GM21825 (cell line): Measurements from ENCODE around the gene SUPT20HL2.
"Not testable (repeated sequence)": the region's sequence is repeated elsewhere in the genome, so short reads cannot be mapped to it uniquely, and the experiment has no call there.

Experiments used
- ATAC-seq: cut with Tn5 transposase; IDR thresholded peaks from one replicate; pipeline ENCODE4 v1.9.1; 2021; ENCODE audit warnings: mild to moderate bottlenecking, moderate library complexity; ENCODE audit not compliant: unreplicated experiment

SUPT20HL2 gene

DNA sequence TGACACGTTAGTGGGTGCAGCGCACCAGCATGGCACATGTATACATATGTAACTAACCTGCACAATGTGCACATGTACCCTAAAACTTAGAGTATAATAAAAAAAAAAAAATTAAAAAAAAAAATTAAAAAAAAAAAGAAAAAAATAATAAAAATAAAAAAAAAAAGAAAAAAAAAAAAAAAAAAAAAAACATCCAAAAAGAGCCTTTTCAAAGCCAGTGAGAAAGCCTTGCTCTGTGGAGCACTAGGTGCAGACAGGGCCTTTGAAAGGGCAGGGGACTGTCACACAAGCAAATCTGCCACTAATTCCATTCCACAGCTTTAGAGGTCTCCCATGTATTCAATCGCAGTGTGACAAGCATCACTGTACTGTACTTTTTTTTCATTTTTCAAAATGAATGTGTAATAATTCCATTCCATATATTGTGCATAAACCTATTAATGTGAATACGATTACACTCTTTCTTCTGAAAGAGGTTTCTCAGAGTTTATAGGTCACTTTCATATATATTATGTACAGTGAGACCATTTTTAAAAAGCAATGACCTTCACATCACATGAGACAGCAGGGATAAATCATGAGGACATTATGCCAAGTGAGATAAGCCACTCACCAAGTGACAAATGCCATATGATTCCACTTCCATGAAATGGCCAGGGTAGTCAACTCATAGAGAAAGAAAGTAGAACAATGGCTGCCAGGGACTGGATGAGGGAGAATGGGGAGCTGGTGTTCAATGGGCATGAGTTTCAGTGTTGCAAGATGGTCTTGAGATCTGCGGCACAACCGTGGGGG, 4.1 kb downstream of the SUPT20HL2 start:
- ATAC-seq = not testable (repeated sequence)

DNA sequence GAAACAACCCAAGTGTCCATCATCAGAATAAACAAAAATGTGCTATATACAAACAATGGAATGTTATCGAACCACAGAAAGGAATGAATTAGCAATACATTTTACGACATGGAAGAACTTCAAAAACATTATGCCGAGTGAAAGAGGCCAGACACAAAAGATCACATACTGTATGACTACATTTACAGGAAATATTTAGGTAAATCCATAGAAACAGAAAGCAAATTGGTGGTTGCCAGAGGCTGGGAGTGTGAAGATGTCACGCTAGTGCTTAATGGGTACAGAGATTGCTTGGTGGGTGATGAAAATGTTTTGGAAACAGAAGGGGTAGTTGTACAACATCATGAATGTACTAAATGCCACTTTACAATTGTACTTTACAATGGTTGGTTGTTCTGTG, 5.1 kb downstream of the SUPT20HL2 start:
- ATAC-seq = not testable (repeated sequence)

DNA sequence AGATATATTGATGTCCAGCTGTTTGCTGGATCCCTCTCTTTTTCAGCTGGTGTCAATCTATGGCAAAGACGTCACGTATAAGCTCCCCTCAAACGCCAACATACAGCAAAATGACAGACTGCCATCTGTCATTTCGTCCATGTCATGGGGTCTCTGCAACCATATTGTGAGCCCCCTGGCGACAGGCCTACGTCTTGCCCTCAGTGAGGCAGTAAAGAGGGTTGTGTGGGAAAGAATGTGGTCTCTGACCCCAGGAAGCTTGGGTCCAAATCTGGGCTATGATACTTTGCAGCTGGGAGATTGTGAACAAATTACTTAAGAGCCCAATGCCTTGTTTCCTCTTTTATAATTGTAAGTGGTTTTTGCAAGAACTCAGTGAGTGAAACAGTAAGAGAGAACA, 7.4 kb downstream of the SUPT20HL2 start:
- no peak for ATAC-seq

DNA sequence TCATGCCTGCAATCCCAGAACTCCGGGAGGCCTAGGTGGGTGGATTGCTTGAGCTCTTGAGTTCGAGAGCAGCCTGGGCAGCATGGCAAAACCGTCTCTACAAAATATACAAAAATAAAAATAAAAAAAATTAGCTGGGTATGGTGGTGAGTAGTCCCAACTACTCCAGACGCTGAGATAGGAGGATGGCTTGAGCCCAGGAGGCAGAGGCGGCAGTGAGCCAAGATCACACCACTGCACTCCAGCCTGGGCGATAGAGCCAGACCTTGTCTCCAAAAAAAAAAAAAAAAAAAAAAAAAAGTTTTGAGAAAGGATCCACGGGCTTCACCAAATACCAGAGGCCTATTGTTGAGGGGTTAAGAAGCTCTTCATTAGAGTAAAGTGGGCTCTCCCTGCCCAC, 8.0 kb downstream of the SUPT20HL2 start:
- ATAC-seq = no peak

DNA sequence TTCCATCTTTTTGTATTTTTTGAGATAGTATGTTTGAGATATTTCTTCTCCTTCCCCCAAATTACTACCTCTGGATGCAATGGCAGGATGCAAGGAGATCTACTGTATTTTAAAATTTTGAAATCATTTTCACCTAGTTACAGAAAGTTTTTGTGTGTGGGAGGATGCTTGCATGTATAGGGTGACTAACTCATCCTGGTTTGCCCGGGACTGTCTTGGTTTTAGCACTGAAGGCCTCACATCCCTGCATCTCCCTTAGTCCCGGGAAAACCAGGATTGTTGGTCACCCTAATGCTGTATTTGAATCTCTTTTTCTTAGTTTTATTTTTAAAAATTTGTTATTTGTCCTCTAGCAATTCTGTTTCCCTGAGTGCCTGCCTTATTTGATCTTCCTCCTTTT, 12.1 kb downstream of the SUPT20HL2 start:
- no peak for ATAC-seq

DNA sequence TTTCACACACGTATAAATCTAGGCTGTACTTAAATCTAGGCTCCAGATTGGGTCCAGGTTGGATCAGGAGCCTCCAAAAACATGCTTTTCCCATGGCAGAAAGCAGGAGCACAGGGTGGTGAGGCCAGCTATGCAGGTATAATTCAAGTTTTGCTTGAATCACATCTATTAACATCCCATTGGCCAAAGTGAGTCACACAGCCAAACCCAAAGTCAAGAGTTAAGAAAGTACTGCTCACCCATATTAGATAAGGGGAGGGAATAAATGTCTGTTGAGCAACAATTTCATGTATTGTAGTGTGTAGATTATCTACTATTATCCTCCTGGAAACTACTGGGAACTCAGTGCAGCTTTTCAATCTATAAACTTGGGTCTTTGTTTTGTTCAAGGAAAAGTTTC, 12.8 kb downstream of the SUPT20HL2 start:
- no peak for ATAC-seq

DNA sequence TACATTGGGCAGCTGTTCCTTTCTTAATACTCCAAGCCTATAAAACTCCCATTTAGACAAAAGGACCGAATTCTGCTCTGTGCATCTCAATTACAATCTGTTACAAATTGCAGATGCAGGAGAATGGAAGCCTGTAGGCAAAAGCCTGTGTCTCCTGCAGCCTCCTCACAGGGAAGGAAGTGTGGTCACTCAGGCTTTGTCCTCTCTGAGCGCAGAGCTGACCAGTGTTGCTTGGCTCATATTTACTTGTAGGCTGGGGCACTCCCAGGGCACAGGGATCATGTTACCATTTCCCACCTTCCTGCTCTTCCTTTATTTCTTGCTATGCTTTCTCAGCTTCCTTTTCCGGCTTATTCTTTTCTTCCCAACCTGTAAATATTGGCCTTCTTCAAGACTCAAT, 15.7 kb downstream of the SUPT20HL2 start:
- no peak for ATAC-seq

DNA sequence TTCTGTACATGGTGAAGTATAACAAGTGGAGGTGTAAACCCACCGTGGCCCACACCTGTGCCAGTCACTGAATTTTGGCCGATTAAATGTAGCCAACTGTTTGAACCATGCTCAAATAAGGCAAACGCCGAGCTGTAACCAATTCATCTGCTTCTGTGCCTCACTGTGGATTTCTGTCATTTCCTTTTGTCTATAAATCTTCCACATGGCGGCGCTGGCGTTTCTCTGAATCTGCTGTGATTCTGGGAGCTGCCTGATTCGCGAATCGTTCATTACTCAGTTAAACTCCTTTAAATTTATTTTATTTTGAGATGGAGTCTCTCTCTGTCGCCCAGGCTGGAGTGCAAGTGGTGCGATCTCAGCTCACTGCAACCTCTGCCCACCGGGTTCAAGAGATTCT, 19.2 kb downstream of the SUPT20HL2 start:
- ATAC-seq = no peak

DNA sequence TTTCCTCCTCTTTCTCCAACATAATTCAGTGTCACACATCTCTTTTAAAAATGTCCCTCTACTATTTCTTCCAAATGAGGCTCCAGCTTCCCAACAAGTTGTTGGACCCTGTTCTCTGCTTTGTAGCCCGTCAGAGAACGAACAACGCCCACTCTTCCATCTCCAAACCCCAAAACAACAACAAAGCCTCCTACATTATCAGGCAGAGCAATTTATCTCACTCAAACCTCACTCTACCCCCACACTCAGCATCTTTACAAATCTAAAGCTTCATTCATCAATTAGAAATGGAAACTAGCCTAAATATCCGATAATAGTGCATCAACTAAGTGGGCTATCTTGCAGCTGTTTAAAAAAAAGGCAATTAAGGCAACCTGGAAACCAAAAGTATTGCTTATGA, 20.5 kb downstream of the SUPT20HL2 start:
- no peak for ATAC-seq

DNA sequence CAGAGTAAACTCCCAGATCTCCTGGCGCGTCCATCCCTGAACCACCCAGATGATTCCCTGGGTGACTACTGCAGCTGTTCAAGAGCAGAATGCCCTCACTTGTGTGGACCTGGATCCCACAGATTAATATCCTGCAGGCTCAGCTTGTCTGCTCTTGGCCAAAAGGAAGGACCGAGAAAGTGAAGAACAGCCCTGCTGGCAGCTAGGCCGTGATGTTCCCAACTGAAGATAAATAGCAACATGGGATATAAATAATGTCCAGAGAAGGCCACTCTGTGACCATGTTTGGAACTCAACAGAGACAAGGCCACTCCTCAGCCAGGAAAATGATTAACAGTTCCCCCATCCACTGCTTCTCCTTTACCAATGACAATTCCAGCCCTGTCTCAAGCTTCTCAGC, 21.5 kb downstream of the SUPT20HL2 start:
- no peak for ATAC-seq

DNA sequence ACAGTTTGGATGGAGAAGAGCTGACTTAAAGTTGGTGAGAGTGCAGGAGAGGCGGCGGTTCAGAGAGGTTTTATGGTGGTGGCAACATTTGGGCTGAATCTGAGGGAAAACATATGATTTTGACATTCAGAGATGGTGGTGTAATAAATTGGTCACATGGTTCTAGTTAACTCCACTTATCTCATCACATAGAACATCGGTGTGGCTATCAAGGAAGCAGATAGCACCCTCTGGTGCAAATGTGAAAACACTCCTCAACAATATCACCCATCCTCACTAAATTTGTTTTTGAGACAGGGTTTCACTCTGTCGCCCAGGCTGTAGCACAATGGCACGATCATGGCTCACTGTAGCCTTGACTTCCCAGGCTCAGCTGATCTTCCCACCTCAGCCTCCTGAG, 28.8 kb downstream of the SUPT20HL2 start:
- ATAC-seq = no peak

DNA sequence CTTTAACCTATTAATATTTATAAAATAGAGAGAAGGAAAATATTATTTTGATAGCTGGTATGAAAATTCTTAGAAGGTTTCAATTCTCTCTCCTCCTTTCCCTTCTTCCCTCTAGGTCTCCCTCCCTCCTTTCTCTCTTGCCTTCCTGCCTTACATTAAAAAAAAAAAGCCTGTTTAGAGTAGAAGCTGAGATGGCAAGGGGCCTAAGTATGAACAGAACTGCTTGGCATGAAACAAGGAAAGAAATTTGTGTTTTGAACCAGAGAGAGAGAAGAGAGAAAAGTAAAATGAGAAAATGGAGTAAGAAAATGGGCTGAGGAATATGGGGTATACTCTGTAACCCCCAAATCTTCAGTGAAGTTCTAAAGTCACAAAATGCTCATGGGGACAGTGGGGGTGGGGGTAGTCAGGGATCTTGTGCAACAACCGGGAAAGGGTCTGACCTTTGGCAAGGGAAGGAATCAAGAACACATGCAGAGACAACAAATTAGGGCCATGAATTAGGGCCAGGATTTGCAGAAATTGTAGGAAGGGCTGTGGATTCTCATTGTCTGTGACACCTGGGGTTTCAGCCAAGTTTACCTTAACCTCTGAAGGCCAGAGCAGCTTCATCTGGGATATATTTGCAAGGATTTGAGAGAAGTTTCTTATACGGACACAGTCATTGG, 30.6 kb downstream of the SUPT20HL2 start:
- no peak for ATAC-seq

DNA sequence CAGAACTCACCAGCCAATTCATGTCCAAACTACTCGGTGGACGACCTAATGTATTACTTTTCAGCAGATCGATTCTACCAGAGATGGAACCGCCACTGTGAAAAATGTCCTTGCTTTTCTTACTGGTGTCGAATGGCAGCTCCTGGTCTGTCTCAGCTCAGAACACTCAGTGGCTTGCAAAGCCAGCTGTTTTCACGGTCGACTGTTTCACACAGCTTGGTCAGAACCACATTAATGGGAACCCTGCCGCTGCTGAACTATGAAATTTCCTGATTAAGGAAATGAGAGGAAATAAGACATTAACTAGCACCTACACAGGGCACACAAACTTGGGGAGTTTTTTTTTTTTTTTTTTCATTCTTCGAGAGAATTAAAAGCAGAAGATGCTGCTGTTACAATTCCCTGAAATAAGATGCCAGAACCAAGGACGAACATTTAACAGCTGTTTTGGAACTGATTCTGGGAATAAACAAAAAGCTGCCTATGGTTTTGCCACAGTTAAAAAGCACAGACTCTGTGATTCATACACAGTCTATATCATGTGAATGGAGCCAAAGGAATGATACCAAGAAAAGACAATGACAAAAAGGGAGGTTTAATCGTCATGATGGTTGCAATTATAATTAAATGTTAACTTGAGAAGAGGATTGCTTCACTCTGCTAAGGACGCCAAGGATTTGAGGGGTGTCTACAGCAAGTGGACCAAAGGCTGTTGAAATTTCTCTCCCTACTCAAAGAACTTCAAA, 31.3 kb downstream of the SUPT20HL2 start:
- ATAC-seq = no peak

DNA sequence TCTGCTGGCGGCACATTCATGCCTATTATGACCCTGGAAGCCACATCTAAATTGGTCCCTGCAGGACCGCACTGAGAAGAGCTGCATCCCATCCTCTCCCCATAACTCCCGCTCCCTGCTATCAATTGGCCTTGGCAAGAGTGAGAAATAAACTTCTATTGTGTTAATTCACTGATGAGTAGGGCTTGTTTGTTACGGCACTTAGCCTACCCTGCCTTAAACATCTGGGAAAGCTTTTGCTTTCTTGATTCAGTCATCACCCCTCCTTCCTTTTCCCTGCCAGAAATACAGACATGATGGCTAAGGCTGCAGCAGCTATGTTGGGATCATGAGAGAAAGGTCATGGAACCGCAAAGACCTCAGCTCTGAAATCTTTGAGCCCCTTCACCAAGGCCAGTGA, 36.5 kb downstream of the SUPT20HL2 start:
- no peak for ATAC-seq

DNA sequence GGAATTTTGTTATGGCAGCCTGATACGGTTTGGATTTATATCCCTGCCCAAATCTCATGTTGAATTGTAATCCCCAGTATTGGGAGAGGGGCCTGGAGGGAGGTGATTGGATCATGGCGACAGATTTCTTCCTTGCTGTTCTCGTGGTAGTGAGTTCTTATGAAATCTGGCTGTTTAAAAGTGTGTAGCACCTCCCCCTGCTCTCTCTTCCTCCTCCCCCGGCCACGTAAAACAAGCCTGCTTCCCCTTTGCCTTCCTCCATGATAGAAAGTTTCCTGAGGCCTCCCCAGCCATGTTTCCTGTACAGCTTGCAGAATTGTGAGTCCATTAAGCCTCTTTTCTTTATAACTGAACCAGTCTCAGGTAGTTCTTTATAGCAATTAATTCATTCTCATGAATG, 37.9 kb downstream of the SUPT20HL2 start:
- ATAC-seq = no peak

DNA sequence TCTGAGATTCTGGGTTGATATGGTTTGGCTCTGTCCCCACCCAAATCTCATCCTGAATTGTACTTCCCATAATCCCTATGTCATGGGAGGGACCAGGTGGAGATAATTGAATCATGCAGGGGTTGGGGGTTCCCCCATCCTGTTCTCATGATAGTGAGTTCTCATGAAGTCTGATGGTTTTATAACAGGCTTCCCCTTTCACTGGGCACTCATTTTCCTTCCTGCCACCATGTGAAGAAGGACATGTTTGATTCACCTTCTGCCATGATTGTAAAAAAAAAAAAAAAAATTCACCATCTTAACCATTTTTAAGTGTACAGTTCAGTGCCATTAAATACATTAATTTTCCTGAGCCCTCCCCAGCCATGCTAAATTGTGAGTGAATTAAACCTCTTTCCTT, 42.6 kb downstream of the SUPT20HL2 start:
- ATAC-seq = no peak

DNA sequence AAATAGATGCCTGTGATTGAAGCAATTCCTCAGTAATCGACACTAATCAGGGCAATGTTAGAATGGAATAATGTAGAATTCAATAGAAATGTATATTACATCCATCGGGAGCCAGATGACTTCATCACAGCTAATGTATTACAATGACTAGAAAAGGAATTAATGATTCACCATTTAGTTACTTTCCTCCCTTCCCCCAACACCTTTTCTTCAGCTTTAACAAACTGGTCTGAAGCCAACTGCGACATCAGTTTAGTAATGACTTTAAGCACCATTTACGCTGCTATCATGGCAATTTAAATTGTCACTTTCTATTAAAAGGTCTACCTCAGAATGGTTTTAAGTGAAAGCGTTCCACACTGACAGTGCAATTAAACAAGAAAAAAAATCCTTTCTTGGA, 45.1 kb downstream of the SUPT20HL2 start:
- ATAC-seq = no peak

DNA sequence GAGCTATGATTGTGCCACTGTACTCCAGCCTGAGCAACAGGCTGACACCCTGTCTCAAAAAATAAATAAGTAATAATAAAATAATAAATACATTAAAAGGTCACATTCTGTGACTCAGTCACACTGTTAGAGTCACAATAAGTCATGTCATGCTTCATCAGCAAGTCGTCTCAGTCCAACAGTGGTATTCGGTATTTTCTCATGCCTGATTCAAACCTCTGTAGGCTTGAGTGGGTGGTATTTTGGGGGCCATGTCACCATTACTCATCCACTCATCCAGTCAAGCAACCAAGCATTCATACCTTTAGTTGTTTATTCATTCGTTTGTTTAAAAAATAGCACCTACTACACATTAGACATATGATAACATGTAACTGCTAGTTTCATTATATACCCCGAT, 46.9 kb downstream of the SUPT20HL2 start:
- no peak for ATAC-seq

DNA sequence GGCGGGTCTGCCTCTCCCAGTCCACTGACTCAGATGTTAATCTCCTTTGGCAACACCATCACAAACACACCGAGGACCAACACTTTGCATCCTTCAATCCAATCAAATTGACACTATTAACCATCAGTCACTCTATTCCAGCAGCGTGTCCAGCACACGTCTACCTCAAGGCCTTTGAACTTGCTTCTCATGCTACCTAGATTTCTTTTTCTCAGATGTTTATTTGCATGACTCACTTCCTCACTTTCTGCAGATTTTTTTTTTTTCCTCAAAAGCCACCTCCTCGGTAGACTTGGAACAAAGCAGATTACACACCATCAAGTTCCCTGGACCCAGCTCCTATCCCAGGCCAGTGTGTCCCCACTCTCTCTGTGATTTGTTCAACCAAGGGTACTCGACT, 49.5 kb downstream of the SUPT20HL2 start:
- no peak for ATAC-seq

DNA sequence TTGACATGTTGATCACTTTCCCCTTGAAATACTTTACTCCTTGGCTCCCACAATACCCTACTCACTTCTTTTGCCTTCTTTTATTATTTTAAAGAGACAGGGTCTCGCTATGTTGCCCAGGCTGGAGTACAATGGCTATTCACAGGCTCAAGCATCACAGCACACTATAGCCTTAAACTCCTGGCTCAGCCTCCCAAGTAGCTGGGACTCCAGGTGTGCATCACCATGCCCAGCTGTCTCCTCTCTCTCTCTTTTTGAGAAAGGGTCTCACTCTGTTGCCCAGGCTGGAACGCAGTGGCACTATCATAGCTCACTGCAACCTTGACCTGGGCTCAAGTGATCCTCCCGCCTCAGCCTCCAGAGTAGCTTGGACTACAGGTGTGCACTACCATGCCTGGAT, 51.6 kb downstream of the SUPT20HL2 start:
- no peak for ATAC-seq
